HEK293 (cell line): ENCODE results near the gene PARPBP.

ENCODE experiments used
- CTCF ChIA-PET: fragments of 350-600 bp; formaldehyde crosslinking; extraction: SDS; loops from one replicate; lab custom pipeline; 2021; ENCODE audit warnings: antibody characterized with exemption; lab: Yijun Ruan, JAX
- POLR2A ChIA-PET: fragments of 300-600 bp; formaldehyde crosslinking; extraction: SDS; loops from one replicate; lab custom pipeline; 2020; ENCODE audit warnings: antibody characterized with exemption, inconsistent platforms; lab: Yijun Ruan, JAX
- H3K27ac ChIP-seq: fragments of 200-500 bp; sonication (Bioruptor generic); 2 replicates; pipeline ENCODE4 v1.5.1; 2014; ENCODE audit warnings: low read depth, low read length, control low read depth, inconsistent platforms; ENCODE audit errors: extremely low read depth
- H3K36me3 ChIP-seq, 2 experiments: fragments of 200-500 bp in 1 of 2; sonication (Bioruptor generic) in 1 of 2; 1 replicate in 1 of 2; 2 replicates in 1 of 2; pipeline ENCODE4 v1.5.1; 2014 to 2017; ENCODE audit warnings: inconsistent platforms in 2 of 2, low read length in 2 of 2; ENCODE audit not compliant: control insufficient read depth in 2 of 2, insufficient read depth in 1 of 2
- H3K4me1 ChIP-seq: fragments of 200-500 bp; sonication (Bioruptor generic); 2 replicates; pipeline ENCODE4 v1.5.1; 2014; ENCODE audit warnings: mild to moderate bottlenecking, low read length, inconsistent platforms; ENCODE audit not compliant: control insufficient read depth, insufficient read depth
- H3K4me3 ChIP-seq: 2 replicates; pipeline ENCODE4 v1.5.1; 2011; ENCODE audit warnings: low read depth, mild to moderate bottlenecking, control low read depth, low read length, moderate library complexity
- H3K9me3 ChIP-seq: fragments of 200-500 bp; sonication (Bioruptor generic); 2 replicates; pipeline ENCODE4 v1.5.1; 2014; ENCODE audit warnings: low read depth, low read length, inconsistent platforms; ENCODE audit not compliant: control insufficient read depth, insufficient read depth
- FEZF1 ChIP-seq: fragments of 450-650 bp; formaldehyde crosslinking; IDR thresholded peaks from 2 replicates; pipeline ENCODE4 v1.5.1; 2016; ENCODE audit warnings: missing biosample characterization, missing genetic modification characterization
- INSM2 ChIP-seq: fragments of 450-650 bp; formaldehyde crosslinking; IDR thresholded peaks from 2 replicates; pipeline ENCODE4 v1.5.1; 2016; ENCODE audit warnings: missing biosample characterization, missing genetic modification characterization
- KLF7 ChIP-seq: fragments of 450-650 bp; formaldehyde crosslinking; IDR thresholded peaks from 2 replicates; pipeline ENCODE4 v1.5.1; 2016; ENCODE audit warnings: missing biosample characterization, missing genetic modification characterization, borderline replicate concordance
- PRDM1 ChIP-seq: fragments of 450-650 bp; formaldehyde crosslinking; IDR thresholded peaks from 2 replicates; pipeline ENCODE4; 2016; ENCODE audit warnings: missing biosample characterization, missing genetic modification characterization
- SP7 ChIP-seq: fragments of 450-650 bp; formaldehyde crosslinking; IDR thresholded peaks from 2 replicates; pipeline ENCODE4 v1.5.1; 2016; ENCODE audit warnings: missing biosample characterization, missing genetic modification characterization
- YY2 ChIP-seq: fragments of 450-650 bp; formaldehyde crosslinking; IDR thresholded peaks from 2 replicates; pipeline ENCODE4 v1.5.1; 2016; ENCODE audit warnings: missing biosample characterization, missing genetic modification characterization
- ZBTB21 ChIP-seq: fragments of 450-650 bp; formaldehyde crosslinking; IDR thresholded peaks from 2 replicates; pipeline ENCODE4 v1.5.1; 2017; ENCODE audit warnings: missing biosample characterization, missing genetic modification characterization
- ZBTB7A ChIP-seq: fragments of 450-650 bp; formaldehyde crosslinking; IDR thresholded peaks from 2 replicates; pipeline ENCODE4 v1.5.1; 2016; ENCODE audit warnings: low read depth, missing biosample characterization, missing genetic modification characterization
- ZNF10 ChIP-seq: fragments of 450-650 bp; formaldehyde crosslinking; IDR thresholded peaks from 2 replicates; pipeline ENCODE4 v1.5.1; 2017; ENCODE audit warnings: missing biosample characterization, missing genetic modification characterization
- ZNF112 ChIP-seq: fragments of 450-650 bp; formaldehyde crosslinking; IDR thresholded peaks from 2 replicates; pipeline ENCODE4 v1.5.0; 2017; ENCODE audit warnings: missing biosample characterization, missing genetic modification characterization
- ZNF16 ChIP-seq: fragments of 450-650 bp; formaldehyde crosslinking; IDR thresholded peaks from 2 replicates; pipeline ENCODE4 v1.5.1; 2016; ENCODE audit warnings: low read depth, missing biosample characterization, missing genetic modification characterization
- ZNF2 ChIP-seq: fragments of 450-650 bp; formaldehyde crosslinking; IDR thresholded peaks from 2 replicates; pipeline ENCODE4 v1.5.1; 2016; ENCODE audit warnings: missing biosample characterization, missing genetic modification characterization
- ZNF214 ChIP-seq: fragments of 450-650 bp; formaldehyde crosslinking; IDR thresholded peaks from 2 replicates; pipeline ENCODE4 v1.5.1; 2017; ENCODE audit warnings: missing biosample characterization, mild to moderate bottlenecking, missing genetic modification characterization, borderline replicate concordance
- ZNF223 ChIP-seq: fragments of 450-650 bp; formaldehyde crosslinking; IDR thresholded peaks from 2 replicates; pipeline ENCODE4 v1.5.1; 2016; ENCODE audit warnings: missing biosample characterization, missing genetic modification characterization
- ZNF239 ChIP-seq: fragments of 450-650 bp; formaldehyde crosslinking; IDR thresholded peaks from 2 replicates; pipeline ENCODE4 v1.5.1; 2016; ENCODE audit warnings: missing biosample characterization, missing genetic modification characterization
- ZNF292 ChIP-seq: fragments of 450-650 bp; formaldehyde crosslinking; IDR thresholded peaks from 2 replicates; pipeline ENCODE4 v1.5.1; 2016; ENCODE audit warnings: low read depth, missing biosample characterization, missing genetic modification characterization, borderline replicate concordance
- ZNF302 ChIP-seq: fragments of 450-650 bp; formaldehyde crosslinking; IDR thresholded peaks from 2 replicates; pipeline ENCODE4 v1.5.1; 2016; ENCODE audit warnings: missing biosample characterization, missing genetic modification characterization, low read depth
- ZNF404 ChIP-seq: fragments of 450-650 bp; formaldehyde crosslinking; IDR thresholded peaks from 2 replicates; pipeline ENCODE4 v1.5.1; 2017; ENCODE audit warnings: missing biosample characterization, missing genetic modification characterization
- ZNF571 ChIP-seq: fragments of 450-650 bp; formaldehyde crosslinking; IDR thresholded peaks from 2 replicates; pipeline ENCODE4 v1.5.0; 2017; ENCODE audit warnings: missing biosample characterization, missing genetic modification characterization
- ZNF621 ChIP-seq: fragments of 450-650 bp; formaldehyde crosslinking; IDR thresholded peaks from 2 replicates; pipeline ENCODE4 v1.5.1; 2017; ENCODE audit warnings: missing biosample characterization, missing genetic modification characterization
- ZNF629 ChIP-seq: fragments of 450-650 bp; formaldehyde crosslinking; IDR thresholded peaks from 2 replicates; pipeline ENCODE4 v1.5.1; 2017; ENCODE audit warnings: missing biosample characterization, missing genetic modification characterization
- ZNF660 ChIP-seq: fragments of 450-650 bp; IDR thresholded peaks from 2 replicates; pipeline ENCODE4 v1.5.1; 2018; ENCODE audit warnings: missing biosample characterization, mild to moderate bottlenecking, missing genetic modification characterization
- ZNF677 ChIP-seq: fragments of 450-650 bp; IDR thresholded peaks from 2 replicates; pipeline ENCODE4 v1.5.0; 2018; ENCODE audit warnings: missing biosample characterization, mild to moderate bottlenecking, missing genetic modification characterization, moderate library complexity
- ZNF692 ChIP-seq: fragments of 450-650 bp; formaldehyde crosslinking; IDR thresholded peaks from 2 replicates; pipeline ENCODE4 v1.5.1; 2016; ENCODE audit warnings: missing biosample characterization, missing genetic modification characterization
- ZNF747 ChIP-seq: fragments of 450-650 bp; formaldehyde crosslinking; IDR thresholded peaks from 2 replicates; pipeline ENCODE4 v1.5.1; 2016; ENCODE audit warnings: missing biosample characterization, missing genetic modification characterization
- ZNF76 ChIP-seq: fragments of 450-650 bp; formaldehyde crosslinking; IDR thresholded peaks from 2 replicates; pipeline ENCODE4; 2016; ENCODE audit warnings: low read depth, missing biosample characterization, missing genetic modification characterization, borderline replicate concordance
- ZNF837 ChIP-seq: fragments of 450-650 bp; formaldehyde crosslinking; IDR thresholded peaks from 2 replicates; pipeline ENCODE4 v1.5.1; 2016; ENCODE audit warnings: missing biosample characterization, missing genetic modification characterization
- TF ChIP-seq, protein P1 (sequence below): fragments of 450-650 bp; formaldehyde crosslinking; IDR thresholded peaks from 2 replicates; pipeline ENCODE4 v1.5.1; 2016; ENCODE audit warnings: missing biosample characterization, missing genetic modification characterization
- TF ChIP-seq, protein P2 (sequence below): fragments of 450-650 bp; formaldehyde crosslinking; IDR thresholded peaks from 2 replicates; pipeline ENCODE4 v1.5.1; 2016; ENCODE audit warnings: missing biosample characterization, missing genetic modification characterization, low read depth
- TF ChIP-seq, protein P3 (sequence below): fragments of 450-650 bp; formaldehyde crosslinking; optimal IDR thresholded peaks from 2 replicates; pipeline ENCODE3; 2016; ENCODE audit warnings: missing biosample characterization, mild to moderate bottlenecking, missing genetic modification characterization

The PARPBP gene

GRCh38 chr12:102215992-102216691, 96.2 kb downstream of the PARPBP start:
- ChIA-PET CTCF (no interaction called here), POLR2A (interaction anchor here (0.6 kb wide), 1 partner anchor 527 kb away, joined by 4 read pairs; no protein-coding TSS in a partner anchor)
- Histone ChIP-seq H3K27ac (no peak overlapping the region), H3K4me3 (no peak overlapping the region), H3K9me3 (no peaks in the 10 kb centered on the region), H3K4me1 (no peaks in the 10 kb centered on the region), H3K36me3 (no peaks in the 10 kb centered on the region)
- TF ChIP-seq ZNF302 (tag by site-specific recombination), result no peak
- TF ChIP-seq ZNF223 (tag by site-specific recombination), result no peak
- TF ChIP-seq, protein P1, sequence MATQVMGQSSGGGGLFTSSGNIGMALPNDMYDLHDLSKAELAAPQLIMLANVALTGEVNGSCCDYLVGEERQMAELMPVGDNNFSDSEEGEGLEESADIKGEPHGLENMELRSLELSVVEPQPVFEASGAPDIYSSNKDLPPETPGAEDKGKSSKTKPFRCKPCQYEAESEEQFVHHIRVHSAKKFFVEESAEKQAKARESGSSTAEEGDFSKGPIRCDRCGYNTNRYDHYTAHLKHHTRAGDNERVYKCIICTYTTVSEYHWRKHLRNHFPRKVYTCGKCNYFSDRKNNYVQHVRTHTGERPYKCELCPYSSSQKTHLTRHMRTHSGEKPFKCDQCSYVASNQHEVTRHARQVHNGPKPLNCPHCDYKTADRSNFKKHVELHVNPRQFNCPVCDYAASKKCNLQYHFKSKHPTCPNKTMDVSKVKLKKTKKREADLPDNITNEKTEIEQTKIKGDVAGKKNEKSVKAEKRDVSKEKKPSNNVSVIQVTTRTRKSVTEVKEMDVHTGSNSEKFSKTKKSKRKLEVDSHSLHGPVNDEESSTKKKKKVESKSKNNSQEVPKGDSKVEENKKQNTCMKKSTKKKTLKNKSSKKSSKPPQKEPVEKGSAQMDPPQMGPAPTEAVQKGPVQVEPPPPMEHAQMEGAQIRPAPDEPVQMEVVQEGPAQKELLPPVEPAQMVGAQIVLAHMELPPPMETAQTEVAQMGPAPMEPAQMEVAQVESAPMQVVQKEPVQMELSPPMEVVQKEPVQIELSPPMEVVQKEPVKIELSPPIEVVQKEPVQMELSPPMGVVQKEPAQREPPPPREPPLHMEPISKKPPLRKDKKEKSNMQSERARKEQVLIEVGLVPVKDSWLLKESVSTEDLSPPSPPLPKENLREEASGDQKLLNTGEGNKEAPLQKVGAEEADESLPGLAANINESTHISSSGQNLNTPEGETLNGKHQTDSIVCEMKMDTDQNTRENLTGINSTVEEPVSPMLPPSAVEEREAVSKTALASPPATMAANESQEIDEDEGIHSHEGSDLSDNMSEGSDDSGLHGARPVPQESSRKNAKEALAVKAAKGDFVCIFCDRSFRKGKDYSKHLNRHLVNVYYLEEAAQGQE (tag by site-specific recombination), result no peak
- no peak for TF ChIP-seq ZBTB7A (tag by site-specific recombination)
- no peak for TF ChIP-seq YY2 (tag by site-specific recombination)
- TF ChIP-seq ZNF112, result no peak
- TF ChIP-seq, protein P2, sequence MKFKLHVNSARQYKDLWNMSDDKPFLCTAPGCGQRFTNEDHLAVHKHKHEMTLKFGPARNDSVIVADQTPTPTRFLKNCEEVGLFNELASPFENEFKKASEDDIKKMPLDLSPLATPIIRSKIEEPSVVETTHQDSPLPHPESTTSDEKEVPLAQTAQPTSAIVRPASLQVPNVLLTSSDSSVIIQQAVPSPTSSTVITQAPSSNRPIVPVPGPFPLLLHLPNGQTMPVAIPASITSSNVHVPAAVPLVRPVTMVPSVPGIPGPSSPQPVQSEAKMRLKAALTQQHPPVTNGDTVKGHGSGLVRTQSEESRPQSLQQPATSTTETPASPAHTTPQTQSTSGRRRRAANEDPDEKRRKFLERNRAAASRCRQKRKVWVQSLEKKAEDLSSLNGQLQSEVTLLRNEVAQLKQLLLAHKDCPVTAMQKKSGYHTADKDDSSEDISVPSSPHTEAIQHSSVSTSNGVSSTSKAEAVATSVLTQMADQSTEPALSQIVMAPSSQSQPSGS (tag by site-specific recombination), result peak; percentile 68
- TF ChIP-seq PRDM1 (tag by site-specific recombination), result no peak
- TF ChIP-seq FEZF1 (tag by site-specific recombination), result no peak
- no peak for TF ChIP-seq ZNF10
- peak; percentile 79 for TF ChIP-seq ZBTB21 (tag by site-specific recombination)
- TF ChIP-seq ZNF677, result no peak
- no peak for TF ChIP-seq ZNF2 (tag by site-specific recombination)
- peak; percentile 96 for TF ChIP-seq ZNF660 (tag by site-specific recombination)
- TF ChIP-seq ZNF214, result no peak
- TF ChIP-seq, protein P3, sequence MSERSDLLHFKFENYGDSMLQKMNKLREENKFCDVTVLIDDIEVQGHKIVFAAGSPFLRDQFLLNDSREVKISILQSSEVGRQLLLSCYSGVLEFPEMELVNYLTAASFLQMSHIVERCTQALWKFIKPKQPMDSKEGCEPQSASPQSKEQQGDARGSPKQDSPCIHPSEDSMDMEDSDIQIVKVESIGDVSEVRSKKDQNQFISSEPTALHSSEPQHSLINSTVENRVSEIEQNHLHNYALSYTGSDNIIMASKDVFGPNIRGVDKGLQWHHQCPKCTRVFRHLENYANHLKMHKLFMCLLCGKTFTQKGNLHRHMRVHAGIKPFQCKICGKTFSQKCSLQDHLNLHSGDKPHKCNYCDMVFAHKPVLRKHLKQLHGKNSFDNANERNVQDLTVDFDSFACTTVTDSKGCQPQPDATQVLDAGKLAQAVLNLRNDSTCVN (tag by site-specific recombination), result no peak
- TF ChIP-seq ZNF404 (tag by site-specific recombination), result no peak
- 0 out of 2 replicates have a peak, but pooled peaks have one; percentile 22 for TF ChIP-seq SP7 (tag by site-specific recombination)
- no peak for TF ChIP-seq ZNF747 (tag by site-specific recombination)
- no peak for TF ChIP-seq ZNF837 (tag by site-specific recombination)
- no peak for TF ChIP-seq ZNF292 (tag by site-specific recombination)
- no peak for TF ChIP-seq KLF7 (tag by site-specific recombination)
- TF ChIP-seq ZNF571 (tag by site-specific recombination), result no peak
- no peak for TF ChIP-seq ZNF76
- no peak for TF ChIP-seq ZNF239
- TF ChIP-seq INSM2 (tag by site-specific recombination), result no peak
- no peak for TF ChIP-seq ZNF16
- TF ChIP-seq ZNF621 (tag by site-specific recombination), result no peak
- 0 out of 2 replicates have a peak, but pooled peaks have one; percentile 27 for TF ChIP-seq ZNF692 (tag by site-specific recombination)
- TF ChIP-seq ZNF629 (tag by site-specific recombination), result 0 out of 2 replicates have a peak, but pooled peaks have one; percentile 42
